CMK (cell line): Measurements from ENCODE around the gene LPIN3.
"Not testable (repeated sequence)": the region's sequence is repeated elsewhere in the genome, so short reads cannot be mapped to it uniquely, and the experiment has no call there.

ENCODE experiments used
- DNase-seq: peaks from one replicate; pipeline ENCODE4 v3.0.0-alpha.2; 2010; ENCODE audit warnings: low read depth

The LPIN3 gene, protein sequence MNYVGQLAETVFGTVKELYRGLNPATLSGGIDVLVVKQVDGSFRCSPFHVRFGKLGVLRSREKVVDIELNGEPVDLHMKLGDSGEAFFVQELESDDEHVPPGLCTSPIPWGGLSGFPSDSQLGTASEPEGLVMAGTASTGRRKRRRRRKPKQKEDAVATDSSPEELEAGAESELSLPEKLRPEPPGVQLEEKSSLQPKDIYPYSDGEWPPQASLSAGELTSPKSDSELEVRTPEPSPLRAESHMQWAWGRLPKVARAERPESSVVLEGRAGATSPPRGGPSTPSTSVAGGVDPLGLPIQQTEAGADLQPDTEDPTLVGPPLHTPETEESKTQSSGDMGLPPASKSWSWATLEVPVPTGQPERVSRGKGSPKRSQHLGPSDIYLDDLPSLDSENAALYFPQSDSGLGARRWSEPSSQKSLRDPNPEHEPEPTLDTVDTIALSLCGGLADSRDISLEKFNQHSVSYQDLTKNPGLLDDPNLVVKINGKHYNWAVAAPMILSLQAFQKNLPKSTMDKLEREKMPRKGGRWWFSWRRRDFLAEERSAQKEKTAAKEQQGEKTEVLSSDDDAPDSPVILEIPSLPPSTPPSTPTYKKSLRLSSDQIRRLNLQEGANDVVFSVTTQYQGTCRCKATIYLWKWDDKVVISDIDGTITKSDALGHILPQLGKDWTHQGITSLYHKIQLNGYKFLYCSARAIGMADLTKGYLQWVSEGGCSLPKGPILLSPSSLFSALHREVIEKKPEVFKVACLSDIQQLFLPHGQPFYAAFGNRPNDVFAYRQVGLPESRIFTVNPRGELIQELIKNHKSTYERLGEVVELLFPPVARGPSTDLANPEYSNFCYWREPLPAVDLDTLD

DNA sequence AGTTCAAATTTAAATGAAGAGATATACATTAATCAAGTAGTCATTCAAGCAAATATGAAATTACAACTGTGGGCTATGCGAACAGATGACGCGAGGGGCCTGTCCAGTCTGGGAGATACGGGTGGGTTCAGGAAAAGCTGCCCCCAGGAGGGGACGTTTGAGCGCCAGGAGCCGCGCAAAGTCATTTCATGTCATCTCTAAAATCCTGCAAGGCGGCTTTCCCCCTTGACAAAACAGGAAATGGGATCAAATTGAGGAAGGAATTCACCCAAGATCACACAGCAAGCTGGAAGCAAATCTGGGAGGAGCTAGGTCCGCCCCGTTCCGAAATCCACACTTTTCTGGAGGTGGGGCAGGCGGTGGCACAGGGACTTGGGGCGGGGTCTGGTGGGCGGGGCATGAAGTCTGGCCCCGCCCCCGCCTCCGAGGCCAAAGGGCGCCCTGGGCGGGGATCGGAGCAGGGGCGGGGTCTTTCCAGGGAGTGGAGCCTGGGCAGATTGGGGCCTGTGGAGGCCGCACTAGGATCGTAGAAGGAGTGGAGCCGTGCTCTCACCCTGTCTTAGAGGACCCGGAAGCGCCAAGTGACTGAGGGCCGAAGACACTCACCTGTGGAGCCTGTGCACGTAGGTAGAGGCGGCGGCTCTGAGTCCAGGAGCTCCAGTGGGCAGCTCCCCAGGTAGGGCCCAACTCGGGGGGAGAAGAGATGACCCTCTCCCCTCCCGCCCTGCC, at the start of gene LPIN3:
TSS of gene LPIN3 (plus strand) at position 495 of the 729 bp plus-strand sequence. CDS start 4,983 bp downstream, outside the sequence.
- no peak for DNase-seq

DNA sequence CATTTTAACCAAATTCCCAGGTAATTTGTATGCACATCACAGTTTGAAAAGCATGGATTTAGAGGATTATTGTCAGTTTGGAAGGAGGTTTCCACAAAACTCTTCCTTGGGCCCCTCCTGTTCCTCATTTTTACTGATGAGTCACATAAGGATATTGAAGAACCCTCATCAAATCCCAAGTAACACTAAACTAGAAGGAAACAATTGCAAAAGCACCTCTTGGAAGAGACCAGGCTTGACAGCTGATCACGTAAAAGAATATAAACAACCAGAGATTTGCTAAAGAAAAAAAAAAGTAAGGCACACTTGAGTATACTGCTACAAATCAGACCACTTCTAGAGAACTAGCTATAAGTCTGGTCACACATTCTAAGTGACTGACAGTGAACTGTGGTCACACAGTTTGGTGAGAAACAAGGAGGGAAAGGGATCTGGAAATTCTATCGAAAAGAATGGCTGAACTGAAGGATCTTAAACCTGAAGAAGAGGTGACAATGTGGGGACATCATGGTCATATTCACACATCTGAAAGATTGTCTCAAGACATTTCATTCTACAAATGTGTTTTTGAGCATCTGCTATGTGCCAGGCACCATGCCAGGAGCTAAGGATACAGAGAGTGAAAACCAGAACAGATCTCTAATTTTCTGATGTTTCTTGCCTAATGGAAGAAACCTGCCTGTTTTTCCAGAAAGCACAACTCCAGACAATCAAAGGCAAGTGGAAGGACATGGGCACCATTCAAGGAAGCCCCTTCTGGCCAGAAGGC, 47.2 kb upstream of the LPIN3 start:
- no peak for DNase-seq

DNA sequence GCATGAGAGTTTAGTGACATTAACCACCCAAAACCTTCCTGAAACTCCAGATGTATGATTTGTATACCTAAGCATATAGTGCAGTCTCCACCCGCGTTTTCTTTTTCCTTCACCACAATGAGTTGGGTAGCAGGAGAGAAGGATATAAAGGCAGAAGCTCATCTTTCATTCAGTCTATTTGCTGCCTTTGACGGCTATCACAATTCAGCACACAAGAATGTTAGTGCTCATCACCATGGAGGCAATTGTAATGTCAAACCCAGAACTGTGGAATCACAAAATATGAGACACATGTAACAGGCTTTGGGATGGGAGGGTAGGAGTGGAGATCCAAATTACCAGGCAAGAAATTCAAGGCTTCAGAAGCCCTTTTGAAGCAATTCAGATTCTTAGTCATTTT, 40.7 kb upstream of the LPIN3 start:
- DNase-seq = no peak

DNA sequence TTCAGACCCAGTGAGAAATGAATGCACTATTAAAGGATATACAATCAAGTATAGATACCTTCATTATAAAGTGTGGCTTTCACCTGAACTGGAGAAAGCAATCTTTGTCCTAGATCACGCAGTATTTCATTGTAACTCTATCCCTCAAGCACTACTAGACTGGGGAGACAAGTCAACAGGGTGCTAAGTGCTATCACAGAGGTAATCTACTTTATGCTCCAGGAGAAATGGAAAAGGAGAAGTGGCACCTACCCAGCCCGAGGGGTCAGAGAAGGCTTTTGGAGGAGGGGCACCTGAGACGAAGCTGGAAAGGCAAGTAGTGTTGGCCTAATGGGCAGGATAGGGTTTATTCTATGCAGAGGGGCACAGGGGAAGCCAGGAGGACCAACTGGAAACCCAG, 40.2 kb upstream of the LPIN3 start:
- DNase-seq = no peak

DNA sequence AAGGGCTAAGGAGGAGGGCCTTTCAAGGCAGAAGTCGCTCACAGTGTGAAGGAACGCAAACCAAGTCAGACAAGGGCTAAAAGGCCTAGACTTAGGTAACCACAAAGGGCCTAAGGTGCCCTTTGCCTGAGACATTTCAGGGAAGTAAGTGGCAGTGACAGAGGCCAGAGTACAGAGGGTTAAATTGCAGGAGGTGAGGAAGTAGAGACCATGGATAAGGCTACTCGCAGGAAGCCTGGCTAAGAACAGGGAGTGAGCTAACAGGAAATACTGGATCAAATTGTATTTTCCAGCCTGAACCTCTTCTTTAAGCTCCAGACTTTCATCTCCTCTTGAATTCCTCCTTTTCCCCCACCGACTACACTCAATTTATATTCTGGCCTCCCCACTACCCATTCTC, 39.7 kb upstream of the LPIN3 start:
- DNase-seq = no peak

DNA sequence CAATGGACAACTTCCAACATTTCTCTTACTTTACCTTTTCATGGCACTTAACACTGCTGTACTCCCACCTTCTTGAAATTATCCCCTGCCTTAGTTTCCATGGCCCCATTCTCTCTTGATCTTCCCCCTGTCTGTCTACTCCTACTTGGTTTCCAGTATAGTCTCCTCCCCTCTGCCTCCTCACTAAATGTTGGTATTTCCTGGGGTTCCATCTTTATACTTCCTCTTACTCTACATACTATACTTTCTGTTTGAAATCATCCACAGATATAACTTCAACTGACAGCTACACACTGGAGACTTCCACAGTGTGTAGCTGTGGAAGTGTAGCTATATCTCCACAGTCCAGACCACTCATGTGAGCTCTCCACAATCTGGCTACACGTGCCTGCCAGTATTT, 36.6 kb upstream of the LPIN3 start:
- DNase-seq = no peak

DNA sequence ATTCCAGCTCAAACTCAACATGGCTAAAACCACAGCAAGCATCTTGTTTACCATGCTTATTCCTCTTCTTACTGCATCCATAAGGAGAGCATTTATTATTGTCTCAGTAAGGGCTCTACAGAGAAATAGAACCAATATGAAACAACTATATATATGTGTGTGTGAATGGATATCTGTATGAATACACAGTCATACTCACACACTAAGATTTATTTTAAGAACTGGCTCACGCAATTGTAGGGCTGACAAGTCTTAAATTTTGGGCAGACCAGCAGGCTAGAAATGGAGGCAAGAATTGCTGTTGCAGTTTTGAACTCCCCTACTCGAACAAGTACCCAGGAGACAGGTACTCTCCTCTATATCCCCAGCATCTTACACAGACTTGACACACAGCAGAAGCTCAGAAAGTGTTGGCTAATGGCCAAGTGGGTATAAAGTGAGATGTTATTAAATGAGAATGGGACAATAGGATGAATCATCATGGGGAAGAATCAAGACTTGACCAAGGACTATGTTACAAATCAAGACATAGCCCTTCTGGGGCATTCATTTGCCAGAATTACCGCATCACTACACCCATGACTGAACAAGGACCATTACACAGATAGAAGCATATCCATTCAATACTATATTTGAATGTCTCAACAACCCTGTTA, 36.1 kb upstream of the LPIN3 start:
- no peak for DNase-seq

DNA sequence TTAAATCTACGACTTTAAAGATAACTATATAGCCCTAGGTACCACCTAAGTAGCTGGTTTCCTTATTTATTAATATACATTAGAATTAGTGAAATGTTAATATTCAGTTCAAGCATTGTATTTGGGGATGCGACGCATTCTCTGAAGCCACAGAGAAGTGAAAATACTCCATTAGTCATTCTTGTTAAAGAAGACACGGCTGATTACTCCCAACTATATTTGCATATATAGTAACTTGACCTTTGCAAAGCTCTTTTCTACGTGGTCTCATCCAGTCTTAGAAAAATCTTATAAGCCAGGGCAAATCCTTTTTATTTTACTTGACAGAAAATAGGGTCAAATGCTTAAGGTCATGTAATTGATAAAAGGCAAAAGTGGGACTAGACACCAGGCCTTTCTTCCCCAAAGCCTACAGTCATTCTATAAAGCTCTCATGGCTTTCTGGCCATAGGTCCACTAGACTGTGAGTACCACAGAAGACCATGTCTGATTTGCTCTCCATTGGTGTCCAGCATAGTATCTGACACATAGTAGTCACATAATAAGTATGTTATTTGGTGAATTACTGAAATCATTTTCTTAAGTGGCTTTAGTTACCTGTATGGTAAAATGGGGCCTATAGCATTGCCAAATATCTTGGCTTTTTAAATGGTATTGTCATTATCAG, 34.4 kb upstream of the LPIN3 start:
- no peak for DNase-seq

DNA sequence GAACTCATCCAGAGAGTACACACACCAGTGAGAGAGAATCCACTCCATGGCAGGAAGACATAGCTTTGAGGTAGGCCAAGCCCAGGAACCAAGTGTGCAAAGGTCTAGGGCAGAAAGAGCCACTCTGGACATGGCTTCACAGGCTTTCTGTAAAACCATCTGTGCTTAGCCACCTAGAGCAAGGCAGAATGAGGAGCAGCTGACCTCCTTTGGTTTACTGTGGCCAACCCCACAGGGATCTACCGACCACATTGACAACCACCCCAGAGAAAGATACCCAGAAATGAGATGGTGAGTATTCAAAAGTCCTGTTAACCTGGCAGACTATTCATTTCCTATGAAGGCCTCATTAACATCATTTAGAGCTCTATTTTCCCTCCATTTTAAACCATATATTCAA, 33.6 kb upstream of the LPIN3 start:
- no peak for DNase-seq

DNA sequence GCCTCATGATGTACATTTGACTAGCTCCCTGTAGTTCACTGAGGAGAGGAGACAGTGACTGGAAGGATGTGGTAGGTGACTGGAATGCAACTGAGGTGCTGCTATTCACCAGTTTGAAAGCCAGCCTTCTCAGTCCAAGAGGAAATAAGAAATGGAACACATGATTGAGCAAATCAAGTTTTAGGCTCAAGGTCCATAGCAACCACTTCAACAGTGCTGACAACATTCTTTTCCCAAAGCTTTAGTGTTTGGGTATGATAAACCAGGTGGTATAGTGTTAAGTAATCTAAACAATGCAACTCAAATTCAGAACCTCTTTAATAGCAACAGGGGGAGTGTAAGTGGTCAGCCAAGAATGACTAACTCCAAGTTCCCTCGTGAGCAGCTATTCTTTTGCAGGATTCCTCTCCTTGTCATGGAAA, 32.3 kb upstream of the LPIN3 start:
- no peak for DNase-seq

DNA sequence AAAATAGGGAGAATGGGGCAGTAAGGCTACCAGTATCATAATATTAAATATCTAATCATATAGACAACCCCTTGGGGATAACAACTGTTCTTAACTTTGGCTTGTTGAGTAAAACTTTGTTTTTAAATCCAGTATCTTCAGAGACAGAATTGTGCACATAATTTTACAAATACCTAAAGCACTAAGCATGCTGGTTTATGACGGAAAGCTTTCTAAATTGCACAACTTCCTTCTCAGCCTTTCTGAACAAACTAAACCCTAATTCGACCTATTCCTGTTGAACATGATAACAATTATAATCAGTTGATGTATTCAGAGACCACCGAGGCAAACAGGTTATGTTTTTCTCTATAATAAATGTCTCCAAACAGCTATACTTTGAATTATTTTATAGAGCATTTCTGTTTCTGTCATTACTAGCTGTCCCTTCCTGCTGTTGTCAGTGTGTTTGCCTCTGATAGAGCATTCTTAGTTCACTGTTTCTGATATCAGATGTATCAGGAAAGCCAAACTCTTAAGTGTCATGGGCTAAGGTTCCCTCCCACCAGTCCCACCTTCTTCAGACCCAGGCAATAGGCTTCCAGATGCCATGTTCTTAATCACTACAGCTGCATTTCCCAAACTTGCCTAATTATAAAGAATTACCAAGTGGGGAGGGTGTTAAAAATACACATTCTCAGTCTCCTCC, 31.8 kb upstream of the LPIN3 start:
- peak; percentile 25 for DNase-seq

DNA sequence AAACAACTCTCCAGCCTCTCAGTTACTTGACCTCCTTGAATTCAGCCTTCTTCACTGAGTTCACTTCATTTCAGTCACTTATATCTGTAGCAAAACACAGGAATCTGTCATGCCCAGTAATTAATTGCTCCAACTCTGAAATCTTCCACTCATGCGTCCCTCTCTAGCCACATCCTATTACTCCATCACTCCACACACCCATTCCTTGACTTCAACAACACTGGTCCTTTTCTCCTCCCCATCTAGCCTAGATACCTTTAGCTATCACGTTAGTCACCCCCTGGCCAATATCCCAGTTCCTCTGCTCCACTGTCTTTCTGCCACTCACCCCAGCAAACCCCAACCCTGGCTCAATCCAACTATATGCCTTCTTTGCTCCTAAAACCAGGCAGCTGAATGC, 30.8 kb upstream of the LPIN3 start:
- no peak for DNase-seq

DNA sequence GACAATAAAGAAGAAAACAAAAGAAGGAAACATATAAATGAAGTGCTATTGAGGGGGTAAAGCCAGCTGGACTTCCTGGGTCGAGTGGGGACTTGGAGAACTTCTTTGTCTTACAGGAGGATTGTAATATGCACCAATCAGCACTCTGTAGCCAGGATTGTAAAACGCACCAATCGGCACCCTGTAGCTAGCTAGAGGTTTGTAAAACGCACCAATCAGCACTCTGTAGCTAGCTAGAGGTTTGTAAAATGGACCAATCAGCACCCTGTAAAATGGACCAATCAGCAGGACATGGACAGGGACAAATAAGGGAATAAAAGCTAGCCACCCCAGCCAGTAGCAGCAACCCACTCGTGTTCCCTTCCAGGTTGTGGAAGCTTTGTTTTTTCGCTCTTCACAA, 28.6 kb upstream of the LPIN3 start:
- DNase-seq = not testable (repeated sequence)

DNA sequence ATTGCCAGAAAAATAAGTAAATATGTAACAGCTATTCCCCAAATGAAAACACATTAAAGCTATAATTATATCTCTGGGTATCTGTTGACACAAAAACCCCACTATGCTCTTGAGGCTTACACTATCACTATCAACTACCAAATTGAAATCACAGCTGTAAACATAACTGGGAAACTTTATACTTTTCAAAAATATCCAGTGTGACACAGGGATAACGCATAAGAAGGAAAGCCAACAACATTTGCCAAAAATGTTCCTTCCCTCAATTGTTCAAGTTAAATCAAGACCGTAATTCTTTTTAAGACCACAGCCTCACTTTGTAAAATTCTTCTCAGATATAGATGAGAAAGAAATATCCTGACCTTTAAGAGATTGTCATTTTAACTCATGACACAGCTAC, 26.2 kb upstream of the LPIN3 start:
- no peak for DNase-seq

DNA sequence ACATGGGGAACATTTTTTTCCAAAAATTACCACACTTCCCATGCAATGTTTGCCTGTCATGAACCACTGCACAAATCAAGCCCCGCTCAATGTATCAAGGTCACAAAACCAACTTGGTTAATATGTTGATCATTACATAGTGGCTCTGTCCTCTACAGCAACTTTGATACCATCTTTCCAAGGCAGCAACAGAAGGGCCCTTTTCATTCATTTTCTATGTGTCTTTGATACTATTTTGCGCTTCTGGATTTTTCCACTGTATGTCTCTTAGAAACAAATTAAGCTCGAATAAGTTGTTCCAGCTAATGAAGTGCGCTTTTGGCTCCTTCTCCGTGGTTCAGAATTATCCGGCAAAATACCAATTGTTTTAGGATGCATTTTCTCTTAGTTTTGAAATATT, 24.6 kb upstream of the LPIN3 start:
- no peak for DNase-seq

DNA sequence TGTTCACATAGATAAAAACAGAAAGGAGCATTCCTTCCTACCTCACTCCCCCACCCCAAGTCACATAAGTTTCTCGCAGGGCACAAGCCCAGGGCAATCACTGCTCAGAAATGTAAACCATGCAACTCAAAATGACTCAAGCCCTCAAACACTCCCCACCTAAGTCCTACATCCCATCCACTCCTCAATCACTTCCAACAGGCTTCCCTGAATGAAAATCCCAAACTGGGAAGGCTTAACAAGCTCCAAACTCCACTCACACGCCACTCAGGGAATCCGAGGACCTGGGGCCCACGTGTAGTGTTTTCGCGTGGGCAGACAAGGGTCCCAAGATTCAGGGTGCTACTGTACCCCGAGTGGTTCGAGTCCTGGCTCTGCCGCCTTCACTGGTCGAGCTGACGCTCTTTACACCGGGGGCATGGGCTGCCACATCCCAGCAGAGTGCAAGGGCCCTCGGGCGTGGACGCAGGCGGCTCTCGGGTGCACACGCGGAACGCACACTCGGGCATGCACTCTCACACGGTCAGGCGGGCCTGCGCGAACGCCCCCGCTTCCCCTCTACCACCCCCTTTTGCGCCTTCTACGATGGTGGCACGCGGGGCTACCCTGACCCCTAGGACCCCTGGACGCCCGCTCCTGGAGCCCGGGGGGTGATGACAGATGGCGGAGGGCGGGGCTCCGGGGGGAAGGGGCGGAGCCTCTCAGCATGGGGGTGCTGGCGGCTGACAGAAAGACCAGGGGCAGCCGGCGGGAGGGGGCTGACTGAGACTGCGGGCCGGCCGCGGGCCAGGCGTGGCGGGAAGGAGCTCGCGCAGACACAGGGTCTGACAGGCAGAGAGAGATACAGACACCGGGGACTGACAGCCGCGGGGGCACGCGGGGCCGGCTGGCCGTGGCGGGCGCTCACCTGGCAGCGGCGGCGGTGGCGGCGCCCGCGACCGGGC, 23.7 kb upstream of the LPIN3 start:
- peak; percentile 37 for DNase-seq

DNA sequence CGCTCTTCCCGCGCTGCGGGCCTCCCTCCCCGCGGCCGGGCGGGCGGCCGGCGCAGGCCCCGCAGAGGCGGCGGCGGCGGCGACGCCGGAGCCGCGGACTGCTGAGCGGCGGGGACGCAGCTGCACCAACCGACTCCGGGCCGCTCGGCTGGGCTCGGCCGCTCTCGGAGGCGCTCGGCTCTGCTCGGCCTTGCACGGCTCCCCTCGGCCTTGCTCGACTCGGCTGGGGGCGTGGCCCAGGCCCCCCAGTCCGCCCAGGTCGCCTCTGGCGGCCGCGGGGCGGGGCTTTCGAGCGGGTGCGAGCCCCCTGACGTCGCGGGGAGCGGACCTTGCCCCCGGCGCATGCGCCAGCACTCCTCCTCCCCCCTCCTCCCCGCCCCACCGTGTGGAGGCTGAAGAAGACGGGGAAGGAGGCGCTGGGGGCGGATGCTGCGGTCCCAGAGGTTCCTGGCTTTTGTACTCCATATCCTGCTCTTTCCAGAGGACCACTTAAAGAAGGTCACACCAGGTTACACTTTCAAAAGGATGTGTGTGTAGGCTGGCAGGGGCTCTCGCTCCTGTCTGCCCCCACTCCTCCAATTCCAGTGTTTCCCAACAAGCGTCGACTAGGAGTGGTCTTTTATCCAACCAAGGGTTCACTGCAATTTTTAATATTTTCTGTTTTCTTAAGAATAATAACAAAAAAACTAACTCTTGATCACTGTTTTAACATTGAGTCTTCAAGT, 22.9 kb upstream of the LPIN3 start, which contains the start of gene ZHX3:
TSS of gene ZHX3 (minus strand) at position 186 of the 725 bp plus-strand sequence. CDS start 112,815 bp downstream, outside the sequence.
- peak; percentile 73 for DNase-seq

DNA sequence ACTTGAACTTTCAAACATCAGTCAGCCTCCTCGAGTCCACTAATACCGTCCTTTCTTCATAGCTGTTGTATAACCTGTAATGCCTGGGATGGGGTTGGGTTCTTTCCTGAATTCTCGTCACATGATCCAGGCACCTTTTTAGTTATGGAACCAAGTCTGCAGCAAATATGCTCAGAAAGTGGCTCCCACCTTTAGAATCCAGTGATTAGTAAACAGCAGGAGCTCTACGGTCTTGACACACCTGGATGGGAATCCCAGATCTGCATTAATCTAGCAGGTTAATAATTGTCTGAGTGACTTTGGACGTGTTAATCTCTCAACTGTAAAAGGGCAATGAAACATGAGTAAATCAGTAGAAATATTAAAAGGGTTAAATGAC, 22.4 kb upstream of the LPIN3 start:
- DNase-seq = no peak
